GM23338 (cell line): ENCODE results near the gene MAP1S. TPM values are rescaled to one million over a fixed set of nuclear protein-coding genes. Genes with fewer than 3 reads are reported as not detected.

Experiments used
- ATAC-seq: fragments of 200-7000 bp; cut with Tn5 transposase; 3 replicates; pipeline ENCODE4 v1.9.1; 2020
- DNase-seq: peaks from one replicate; pipeline ENCODE4 v3.0.0-alpha.2; 2015; ENCODE audit warnings: low spot score
- H2AFZ ChIP-seq: fragments of 200-600 bp; sonication (generic); 2 replicates; pipeline ENCODE4 v1.8.0; 2016; ENCODE audit warnings: antibody characterized with exemption, mild to moderate bottlenecking, moderate library complexity
- H3F3A ChIP-seq: fragments of 200-600 bp; sonication (generic); replicated peaks from 2 replicates; pipeline ENCODE4 v1.8.0; 2017; ENCODE audit warnings: antibody characterized with exemption, mixed run types, low read depth
- H3K27ac ChIP-seq: fragments of 200-600 bp; sonication (generic); 2 replicates; pipeline ENCODE4 v1.6.1; 2016; ENCODE audit warnings: low read depth
- H3K27me3 ChIP-seq: fragments of 200-600 bp; sonication (generic); 2 replicates; pipeline ENCODE4 v1.8.0; 2016; ENCODE audit warnings: mild to moderate bottlenecking, mixed run types, moderate library complexity; ENCODE audit not compliant: insufficient read depth
- H3K36me3 ChIP-seq: fragments of 200-600 bp; sonication (generic); 2 replicates; pipeline ENCODE4 v1.8.0; 2016; ENCODE audit warnings: mild to moderate bottlenecking; ENCODE audit not compliant: insufficient read depth
- H3K4me1 ChIP-seq: fragments of 200-600 bp; sonication (generic); 2 replicates; pipeline ENCODE4 v1.8.0; 2016; ENCODE audit warnings: mild to moderate bottlenecking, moderate library complexity; ENCODE audit not compliant: insufficient read depth
- H3K4me2 ChIP-seq: fragments of 200-600 bp; sonication (generic); 2 replicates; pipeline ENCODE4 v1.7.1; 2017; ENCODE audit warnings: mixed run types
- H3K4me3 ChIP-seq: fragments of 200-600 bp; sonication (generic); 2 replicates; pipeline ENCODE4 v1.6.1; 2016; ENCODE audit warnings: mixed run types
- H3K79me2 ChIP-seq: fragments of 200-600 bp; sonication (generic); replicated peaks from 2 replicates; pipeline ENCODE4 v1.8.0; 2017; ENCODE audit warnings: mild to moderate bottlenecking; ENCODE audit not compliant: insufficient read depth
- H3K9me2 ChIP-seq: fragments of 200-600 bp; sonication (generic); 2 replicates; pipeline ENCODE4 v1.8.0; 2017; ENCODE audit not compliant: insufficient read depth
- H4K20me1 ChIP-seq: fragments of 200-600 bp; sonication (generic); replicated peaks from 2 replicates; pipeline ENCODE4 v1.8.0; 2017; ENCODE audit warnings: mild to moderate bottlenecking; ENCODE audit not compliant: insufficient read depth
- H3K27ac Mint-ChIP-seq: 2 replicates; pipeline ENCODE4 v1.8.0; 2020; ENCODE audit warnings: inconsistent platforms, mild to moderate bottlenecking, moderate library complexity, mixed read lengths
- H3K27me3 Mint-ChIP-seq: 3 replicates; pipeline ENCODE4 v1.8.0; 2022; ENCODE audit warnings: low read depth, mild to moderate bottlenecking, moderate library complexity, mixed read lengths, inconsistent platforms; ENCODE audit not compliant: insufficient read depth, poor library complexity
- H3K36me3 Mint-ChIP-seq: 3 replicates; pipeline ENCODE4 v1.8.0; 2021; ENCODE audit warnings: low read depth, mild to moderate bottlenecking, inconsistent platforms, moderate library complexity, mixed read lengths
- H3K4me1 Mint-ChIP-seq: 3 replicates; pipeline ENCODE4 v1.8.0; 2020; ENCODE audit warnings: mild to moderate bottlenecking, inconsistent platforms, mixed read lengths
- H3K4me3 Mint-ChIP-seq: 3 replicates; pipeline ENCODE4 v1.8.0; 2021; ENCODE audit warnings: moderate library complexity, mild to moderate bottlenecking, inconsistent platforms, mixed read lengths
- H3K9me3 Mint-ChIP-seq: 3 replicates; pipeline ENCODE4 v1.8.0; 2020; ENCODE audit warnings: moderate library complexity, mild to moderate bottlenecking, inconsistent platforms, mixed read lengths
- CREB1 ChIP-seq: fragments of 250-450 bp; sonication (Bioruptor Pico); IDR thresholded peaks from 2 replicates; pipeline ENCODE4 v1.5.0; 2020; ENCODE audit warnings: low read depth, mild to moderate bottlenecking, moderate library complexity
- CTCF ChIP-seq, 2 experiments: fragments of 200-600 bp in 1 of 2; sonication (generic) in 1 of 2; conservative IDR thresholded peaks; 2 replicates each; pipeline versions ENCODE4 v1.5.1 to v1.6.1; 2016 to 2017; ENCODE audit warnings: antibody characterized with exemption in 2 of 2, low read depth in 2 of 2, mild to moderate bottlenecking in 2 of 2, moderate library complexity in 1 of 2
- EZH2 ChIP-seq: fragments of 200-600 bp; sonication (generic); IDR thresholded peaks from one replicate; pipeline ENCODE4 v1.8.0; 2017; ENCODE audit warnings: antibody characterized with exemption, mild to moderate bottlenecking, low read depth; ENCODE audit not compliant: unreplicated experiment
- EZH2phosphoT487 ChIP-seq: fragments of 200-600 bp; sonication (generic); IDR thresholded peaks from one replicate; pipeline ENCODE4 v1.8.1; 2018; ENCODE audit warnings: antibody characterized with exemption; ENCODE audit not compliant: unreplicated experiment
- JUNB ChIP-seq: IDR thresholded peaks from one replicate; pipeline ENCODE4 v1.6.1; 2016; ENCODE audit warnings: antibody characterized with exemption; ENCODE audit not compliant: unreplicated experiment
- STAT1 ChIP-seq: IDR thresholded peaks from one replicate; pipeline ENCODE4 v1.6.1; 2016; ENCODE audit warnings: antibody characterized with exemption; ENCODE audit not compliant: unreplicated experiment
- ZNF114 ChIP-seq: fragments of 250-450 bp; sonication (Bioruptor Pico); IDR thresholded peaks from 2 replicates; pipeline ENCODE4 v1.5.0; 2020; ENCODE audit warnings: mild to moderate bottlenecking, moderate library complexity
- ZNF462 ChIP-seq: fragments of 250-450 bp; sonication (Bioruptor Pico); IDR thresholded peaks from 2 replicates; pipeline ENCODE4 v1.5.0; 2020; ENCODE audit warnings: mild to moderate bottlenecking, moderate library complexity
- polyA plus RNA-seq: library from polyadenylated mRNA; unstranded; fragments of >200 nt; fragmentation: Nextera tagmentation; extraction: Ambion mirVana; gene quantifications from 2 replicates; pipeline ENCODE4 v1.2.1, GENCODE V29; 2016
- total RNA-seq: library from RNA; depleted of rRNA; stranded (reverse); fragments of >200 nt; shearing (Covaris generic); gene quantifications from 2 replicates; pipeline ENCODE4 v1.2.3, GENCODE V29; 2014

MAP1S gene
- total and polyA plus RNA-seq, 2 experiments from 2014 or later = 102 to 104 TPM

GRCh38 chr19:17682273-17682672 is 37.0 kb upstream of the MAP1S start (continued):
- TF ChIP-seq ZNF462 (CRISPR knock-in tag) (no peak), EZH2 (no peak)

GRCh38 chr19:17683078-17683477 is 36.2 kb upstream of the MAP1S start:
- Histone ChIP-seq H3K4me1 (peaks cover 20% of the 10 kb centered on the region), H3K79me2 (peaks cover 75% of the 10 kb centered on the region), H3K27ac (no peak overlapping the region), H3K4me2 (no peak overlapping the region), H3K9me2 (no peaks in the 10 kb centered on the region), H4K20me1 (peaks cover 21% of the 10 kb centered on the region), H3K4me3 (no peak overlapping the region), H3K27me3 (peaks cover 3% of the 10 kb centered on the region; the same call in 1 of the 2 replicates), H3F3A (0 out of 2 replicates have a peak, but pooled peaks cover 8% of the 10 kb centered on the region), H3K36me3 (no peaks in the 10 kb centered on the region), H2AFZ (no peak overlapping the region)
- ATAC-seq (no peak), DNase-seq (no peak)
- peaks cover 14% of the 10 kb centered on the region for H3K36me3 Mint-ChIP-seq
- H3K27me3 Mint-ChIP-seq = peaks cover 15% of the 10 kb centered on the region
- H3K4me3 Mint-ChIP-seq = no peak overlapping the region
- 0 out of 3 replicates have a peak, but pooled peaks cover 2% of the 10 kb centered on the region for H3K9me3 Mint-ChIP-seq
- no peak overlapping the region for H3K27ac Mint-ChIP-seq
- peaks cover 31% of the 10 kb centered on the region for H3K4me1 Mint-ChIP-seq
- no peak for TF ChIP-seq JUNB
- no peak for TF ChIP-seq CREB1
- no peak for TF ChIP-seq ZNF114 (CRISPR knock-in tag)
- TF ChIP-seq CTCF (conservative IDR thresholded peaks at IDR 0.05; ENCODE audit: low read depth in 2 of 2) = no peak
- no peak for TF ChIP-seq STAT1
- no peak for TF ChIP-seq EZH2
- TF ChIP-seq EZH2phosphoT487 = no peak
- no peak for TF ChIP-seq ZNF462 (CRISPR knock-in tag)
